Effector memory CD8-positive, alpha-beta T cell (primary cell): Measurements from ENCODE around the gene SOBP.
"Not testable (repeated sequence)": the region's sequence is repeated elsewhere in the genome, so short reads cannot be mapped to it uniquely, and the experiment has no call there.

Source experiments
- ATAC-seq: fragments of 150-1000 bp; cut with Tn5 transposase; replicated peaks from 2 replicates; pipeline ENCODE4 v1.10.0; 2021; ENCODE audit warnings: mild to moderate bottlenecking, moderate library complexity
- DNase-seq, 3 experiments: peaks; one replicate each; pipeline ENCODE4 v3.0.0; 2021
- H3K27ac Mint-ChIP-seq, 2 donors: one replicate each; pipeline ENCODE4 v1.8.0; 2022; ENCODE audit warnings: mild to moderate bottlenecking in 2 of 2, mixed read lengths in 2 of 2, moderate library complexity in 2 of 2
- H3K27me3 Mint-ChIP-seq, 2 donors: one replicate each; pipeline ENCODE4 v1.8.0; 2022; ENCODE audit warnings: mixed read lengths in 2 of 2
- H3K36me3 Mint-ChIP-seq: one replicate; pipeline ENCODE4 v1.8.0; 2022; ENCODE audit warnings: mild to moderate bottlenecking, moderate library complexity, mixed read lengths; ENCODE audit not compliant: insufficient read depth
- H3K4me1 Mint-ChIP-seq, 2 donors: one replicate each; pipeline ENCODE4 v1.8.0; 2022; ENCODE audit warnings: low read depth in 2 of 2, mixed read lengths in 2 of 2
- H3K4me3 Mint-ChIP-seq, 2 donors: one replicate each; pipeline ENCODE4 v1.8.0; 2022; ENCODE audit warnings: mild to moderate bottlenecking in 2 of 2, mixed read lengths in 2 of 2, moderate library complexity in 2 of 2
- H3K9me3 Mint-ChIP-seq, 2 donors: one replicate each; pipeline ENCODE4 v1.8.0; 2022; ENCODE audit warnings: mixed read lengths in 2 of 2

The SOBP gene

DNA sequence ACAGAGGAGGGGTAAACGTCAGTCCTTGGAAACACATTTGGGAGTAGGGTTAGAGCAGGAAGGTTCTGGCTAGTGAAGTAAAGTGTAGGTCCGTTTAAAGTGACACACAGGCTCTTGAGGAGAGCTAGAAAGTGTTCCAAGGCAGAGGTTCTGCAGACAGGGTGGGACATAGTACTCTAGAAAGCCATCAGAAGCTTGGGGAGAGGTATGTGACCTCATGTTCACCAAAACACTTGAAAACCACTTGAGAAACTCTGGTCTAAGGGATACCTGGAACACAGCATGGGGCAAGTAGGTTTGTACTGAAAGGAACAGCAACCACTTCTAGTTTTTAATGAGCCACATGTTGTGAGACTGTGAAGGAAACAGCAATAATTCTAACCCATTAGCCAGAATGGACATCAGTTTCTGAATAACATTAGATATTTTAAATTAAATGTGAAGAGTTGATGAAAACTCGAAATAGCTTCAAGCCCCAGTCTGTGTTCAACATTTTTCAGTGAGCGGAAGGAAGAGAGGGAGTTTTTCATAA is 49.0 kb downstream of the SOBP start:
- no peaks in the 10 kb centered on the region for H3K36me3 Mint-ChIP-seq
- no peaks in the 10 kb centered on the region for H3K9me3 Mint-ChIP-seq
- H3K27me3 Mint-ChIP-seq: peaks cover 27 to 42% of the 10 kb centered on the region in 2 donors
- no peak overlapping the region for H3K27ac Mint-ChIP-seq
- DNase-seq (no peak), ATAC-seq (no peak)
- no peaks in the 10 kb centered on the region for H3K4me1 Mint-ChIP-seq
- H3K4me3 Mint-ChIP-seq: no peak overlapping the region

DNA sequence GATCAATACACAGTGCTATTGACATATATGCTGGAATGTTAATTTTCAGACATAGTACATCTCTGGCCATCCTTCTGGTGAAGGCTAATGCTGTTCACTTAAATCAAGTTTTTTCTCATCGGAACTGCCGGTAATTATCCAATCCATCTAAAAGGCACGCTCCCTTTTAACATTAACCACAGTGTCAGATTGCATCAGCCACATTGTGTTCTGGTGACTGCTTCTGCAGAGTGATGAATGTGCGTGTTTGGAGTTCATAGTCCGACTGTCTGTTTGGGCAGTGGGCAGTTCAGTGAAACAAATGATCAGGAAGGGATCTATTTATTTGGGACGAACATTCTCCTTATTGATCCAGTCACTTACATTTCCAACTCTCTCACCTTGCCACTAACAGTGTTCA is 49.5 kb downstream of the SOBP start:
- Mint-ChIP-seq H3K27ac (no peak overlapping the region), H3K36me3 (no peaks in the 10 kb centered on the region), H3K9me3 (no peaks in the 10 kb centered on the region), H3K4me1 (no peaks in the 10 kb centered on the region), H3K27me3 (peaks cover 32 to 47% of the 10 kb centered on the region in 2 donors), H3K4me3 (no peak overlapping the region)
- DNase-seq (no peak), ATAC-seq (no peak)

DNA sequence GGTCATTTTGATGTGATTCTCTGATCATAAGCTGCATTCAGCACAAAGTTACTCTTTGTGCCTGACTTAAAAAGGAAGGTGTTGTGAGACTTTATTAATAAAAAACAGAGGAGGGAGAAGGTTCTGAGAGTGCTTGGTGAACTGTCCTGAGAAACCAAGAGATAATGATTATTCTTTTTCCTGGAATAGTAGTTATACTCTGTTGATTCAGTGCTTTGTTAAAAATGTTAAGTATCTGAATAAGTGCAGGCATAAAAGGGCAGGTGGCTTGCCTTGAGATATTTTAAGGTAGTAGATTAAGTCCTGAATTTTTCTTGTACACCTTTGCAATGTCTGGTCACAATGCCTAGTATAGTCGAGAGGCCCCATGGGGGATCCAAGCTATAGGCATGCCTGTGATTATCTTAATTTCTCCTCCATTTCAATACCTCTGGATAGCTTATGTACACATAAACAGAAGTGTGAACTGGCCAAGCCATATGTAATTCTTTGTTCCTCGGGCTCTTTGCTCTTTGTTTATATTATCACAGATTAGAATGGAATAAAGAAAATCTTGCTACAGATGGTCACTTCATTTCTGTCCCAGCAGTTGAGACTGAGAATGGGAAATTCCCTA is 50.0 kb downstream of the SOBP start:
- Mint-ChIP-seq H3K9me3 (no peaks in the 10 kb centered on the region), H3K27me3 (peaks cover 37 to 52% of the 10 kb centered on the region in 2 donors), H3K4me3 (no peak overlapping the region), H3K36me3 (no peaks in the 10 kb centered on the region), H3K4me1 (no peaks in the 10 kb centered on the region), H3K27ac (no peak overlapping the region)
- ATAC-seq (no peak), DNase-seq (no peak)

DNA sequence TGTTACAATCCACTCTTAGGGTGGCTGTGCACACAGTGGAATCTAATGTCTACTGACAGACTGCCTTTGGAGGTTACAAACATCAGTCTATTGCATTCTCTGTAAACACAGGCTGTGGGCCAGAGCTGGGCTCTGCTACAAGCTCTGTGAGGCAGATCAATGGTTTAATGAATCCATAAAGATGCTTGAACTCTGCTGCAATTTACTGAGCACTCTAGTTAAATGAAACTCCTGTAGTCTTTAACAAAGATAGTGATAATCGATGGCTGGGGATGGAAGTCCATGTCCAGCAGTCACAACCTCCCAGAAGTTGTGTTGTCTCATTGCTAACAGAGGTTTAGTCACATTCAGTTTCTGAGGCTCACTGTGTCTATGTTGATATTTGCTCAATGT is 50.5 kb downstream of the SOBP start:
- Mint-ChIP-seq H3K9me3 (no peaks in the 10 kb centered on the region), H3K4me3 (no peak overlapping the region), H3K27me3 (peaks cover 41 to 57% of the 10 kb centered on the region in 2 donors), H3K4me1 (no peaks in the 10 kb centered on the region), H3K27ac (no peak overlapping the region), H3K36me3 (no peaks in the 10 kb centered on the region)
- ATAC-seq: no peak
- no peak for DNase-seq

DNA sequence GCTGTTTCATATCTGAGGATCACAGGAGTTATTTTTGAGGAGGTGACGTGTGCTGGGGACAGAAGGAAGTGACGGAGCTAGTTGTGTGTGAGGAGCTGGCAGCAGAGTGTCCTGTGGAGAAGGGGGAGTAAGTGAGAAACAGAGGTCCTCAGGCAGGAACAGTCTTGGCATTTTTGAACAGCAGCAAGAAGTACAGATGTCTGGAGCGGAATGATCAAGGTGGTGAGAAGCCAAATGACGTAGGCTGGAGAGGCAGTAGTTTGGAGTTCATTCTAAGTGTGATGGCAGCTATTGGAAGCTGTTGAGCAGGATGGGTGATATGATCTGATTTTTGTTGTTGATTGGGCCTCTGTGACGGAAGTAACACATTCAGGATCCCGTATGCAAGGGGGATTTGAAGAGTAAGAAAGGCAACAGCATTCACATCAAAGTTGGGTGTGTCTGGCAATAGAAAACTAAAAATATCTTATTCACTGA is 52.3 kb downstream of the SOBP start:
- Mint-ChIP-seq H3K27ac (no peak overlapping the region), H3K4me1 (no peaks in the 10 kb centered on the region), H3K4me3 (no peak overlapping the region), H3K9me3 (no peaks in the 10 kb centered on the region), H3K27me3 (peaks cover 41 to 65% of the 10 kb centered on the region in 2 donors), H3K36me3 (no peaks in the 10 kb centered on the region)
- no peak for ATAC-seq
- no peak for DNase-seq

DNA sequence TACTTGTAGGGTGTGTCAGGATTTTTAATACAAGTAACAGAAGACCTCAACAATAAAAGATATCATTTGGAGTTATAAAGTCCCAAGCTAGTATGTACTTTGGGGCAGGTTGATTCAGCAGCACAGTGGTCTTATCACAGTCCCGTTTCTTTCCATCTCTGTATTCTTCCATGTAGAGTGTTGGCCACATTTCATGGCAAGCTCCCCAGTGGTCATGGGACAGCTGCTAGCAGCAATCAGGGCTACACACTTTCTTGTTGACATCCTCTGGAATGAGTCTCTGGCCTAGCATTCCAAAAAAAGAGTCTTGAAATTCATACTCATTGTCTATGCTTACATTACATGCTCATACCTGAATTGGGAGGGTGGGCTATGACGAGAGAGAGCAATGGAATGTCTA is 53.2 kb downstream of the SOBP start:
- peaks cover 41 to 65% of the 10 kb centered on the region in 2 donors for H3K27me3 Mint-ChIP-seq
- no peaks in the 10 kb centered on the region for H3K36me3 Mint-ChIP-seq
- no peak for DNase-seq
- H3K9me3 Mint-ChIP-seq: no peaks in the 10 kb centered on the region
- H3K27ac Mint-ChIP-seq: no peak overlapping the region
- no peak overlapping the region for H3K4me3 Mint-ChIP-seq
- H3K4me1 Mint-ChIP-seq: no peaks in the 10 kb centered on the region
- no peak for ATAC-seq

DNA sequence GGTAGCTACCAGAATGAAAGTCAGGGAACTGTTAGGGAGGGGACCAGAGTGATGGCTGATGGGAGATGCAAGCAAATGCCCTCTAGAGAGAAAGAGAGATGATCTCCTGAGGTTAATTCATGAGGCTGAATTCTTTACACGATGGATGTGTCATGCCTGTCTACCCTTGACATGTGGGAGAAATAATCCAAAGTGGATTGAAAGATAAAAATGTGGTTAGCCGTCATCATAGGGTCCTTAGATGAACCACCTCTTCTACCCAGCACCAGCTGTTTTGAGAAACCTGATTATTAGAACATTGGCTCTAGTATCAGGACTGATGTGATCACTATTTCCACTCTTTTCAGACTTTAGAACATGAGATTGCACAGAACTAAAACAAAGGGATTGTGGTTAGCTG is 53.6 kb downstream of the SOBP start:
- ATAC-seq (no peak), DNase-seq (no peak)
- Mint-ChIP-seq H3K4me3 (no peak overlapping the region), H3K27me3 (peaks cover 41 to 61% of the 10 kb centered on the region in 2 donors), H3K9me3 (no peaks in the 10 kb centered on the region), H3K4me1 (no peaks in the 10 kb centered on the region), H3K36me3 (no peaks in the 10 kb centered on the region), H3K27ac (no peak overlapping the region)

DNA sequence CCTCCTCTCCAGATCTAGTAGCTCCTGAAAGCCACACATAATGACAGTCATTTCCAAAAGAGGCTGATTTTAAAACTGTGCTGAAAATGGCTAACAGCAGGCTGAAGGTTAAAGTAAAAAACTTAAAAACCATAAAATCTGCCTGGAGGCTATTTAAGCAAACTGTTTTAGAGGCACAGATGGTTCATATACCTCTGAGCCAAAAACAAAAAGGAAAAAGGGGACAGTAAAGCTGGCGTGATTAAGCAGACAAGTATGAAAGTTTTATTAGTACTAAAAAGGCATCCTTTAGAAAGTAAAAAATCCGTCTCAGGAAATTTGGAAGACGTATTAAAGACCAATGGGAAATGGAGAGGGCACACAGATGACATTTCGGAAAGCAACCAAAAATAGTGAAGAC is 55.8 kb downstream of the SOBP start:
- Mint-ChIP-seq H3K4me1 (no peaks in the 10 kb centered on the region), H3K27me3 (peaks cover 41 to 54% of the 10 kb centered on the region in 2 donors), H3K27ac (no peak overlapping the region), H3K4me3 (no peak overlapping the region), H3K9me3 (no peaks in the 10 kb centered on the region), H3K36me3 (no peaks in the 10 kb centered on the region)
- DNase-seq (no peak), ATAC-seq (no peak)

DNA sequence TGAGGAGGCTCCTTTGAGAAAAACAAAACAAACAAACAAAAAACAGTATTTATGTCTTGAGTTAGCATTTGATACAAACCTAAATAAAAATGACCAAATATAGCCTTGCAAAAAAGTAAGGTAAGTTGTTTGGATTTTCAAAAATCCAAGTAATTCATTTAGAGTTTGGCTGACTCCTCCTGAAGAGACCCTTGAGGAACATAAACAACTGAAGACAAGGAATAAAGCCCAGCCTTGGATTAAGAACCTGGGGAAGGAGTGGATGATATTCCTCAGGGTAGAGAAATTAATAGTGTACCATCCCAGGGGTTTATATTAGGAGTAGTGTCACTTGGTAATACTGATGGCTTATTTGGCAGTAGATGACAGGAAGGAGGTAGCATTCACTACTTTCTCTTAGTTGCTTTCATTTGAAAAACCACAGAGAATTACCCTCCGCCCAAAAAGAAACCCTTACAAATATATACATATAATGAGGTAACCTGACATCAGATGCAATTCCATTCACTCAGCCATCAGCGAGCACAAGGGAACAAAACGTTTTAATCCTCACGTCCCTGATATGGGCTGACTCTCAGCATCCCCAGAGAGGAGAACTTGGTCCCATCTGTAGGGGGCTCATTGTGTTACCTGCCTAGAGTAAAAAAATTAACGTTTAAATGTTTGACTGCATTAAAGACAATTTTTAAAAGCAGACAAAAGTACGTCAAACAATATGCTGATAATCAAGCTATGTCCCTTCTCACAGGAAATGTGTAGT is 57.0 kb downstream of the SOBP start:
- H3K4me1 Mint-ChIP-seq: no peaks in the 10 kb centered on the region
- no peaks in the 10 kb centered on the region for H3K36me3 Mint-ChIP-seq
- DNase-seq: no peak
- no peak overlapping the region for H3K27ac Mint-ChIP-seq
- H3K27me3 Mint-ChIP-seq: peaks cover 38 to 51% of the 10 kb centered on the region in 2 donors
- H3K9me3 Mint-ChIP-seq: no peaks in the 10 kb centered on the region
- ATAC-seq: no peak
- H3K4me3 Mint-ChIP-seq: no peak overlapping the region

DNA sequence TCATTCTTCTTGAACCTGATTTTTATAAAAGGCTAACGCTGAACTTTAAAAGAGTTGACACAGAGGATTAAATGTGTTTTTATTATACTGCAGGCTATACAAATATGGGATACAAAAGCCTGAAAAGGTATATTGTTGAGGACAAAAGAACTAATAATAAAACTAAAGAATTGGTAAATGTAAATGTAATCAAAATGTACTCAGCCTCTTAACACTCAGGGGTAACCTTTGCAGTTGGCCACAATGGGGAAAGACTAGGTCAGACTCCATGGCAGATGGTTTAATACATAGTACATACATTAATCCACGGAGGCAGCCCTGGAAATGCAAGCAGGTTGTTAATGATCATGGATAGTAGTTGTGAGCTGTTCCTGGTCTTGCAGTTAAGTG is 57.5 kb downstream of the SOBP start:
- no peak overlapping the region for H3K4me3 Mint-ChIP-seq
- DNase-seq (no peak), ATAC-seq (no peak)
- no peaks in the 10 kb centered on the region for H3K9me3 Mint-ChIP-seq
- no peak overlapping the region for H3K27ac Mint-ChIP-seq
- no peaks in the 10 kb centered on the region for H3K4me1 Mint-ChIP-seq
- H3K27me3 Mint-ChIP-seq: peaks cover 32 to 45% of the 10 kb centered on the region in 2 donors
- H3K36me3 Mint-ChIP-seq: no peaks in the 10 kb centered on the region

DNA sequence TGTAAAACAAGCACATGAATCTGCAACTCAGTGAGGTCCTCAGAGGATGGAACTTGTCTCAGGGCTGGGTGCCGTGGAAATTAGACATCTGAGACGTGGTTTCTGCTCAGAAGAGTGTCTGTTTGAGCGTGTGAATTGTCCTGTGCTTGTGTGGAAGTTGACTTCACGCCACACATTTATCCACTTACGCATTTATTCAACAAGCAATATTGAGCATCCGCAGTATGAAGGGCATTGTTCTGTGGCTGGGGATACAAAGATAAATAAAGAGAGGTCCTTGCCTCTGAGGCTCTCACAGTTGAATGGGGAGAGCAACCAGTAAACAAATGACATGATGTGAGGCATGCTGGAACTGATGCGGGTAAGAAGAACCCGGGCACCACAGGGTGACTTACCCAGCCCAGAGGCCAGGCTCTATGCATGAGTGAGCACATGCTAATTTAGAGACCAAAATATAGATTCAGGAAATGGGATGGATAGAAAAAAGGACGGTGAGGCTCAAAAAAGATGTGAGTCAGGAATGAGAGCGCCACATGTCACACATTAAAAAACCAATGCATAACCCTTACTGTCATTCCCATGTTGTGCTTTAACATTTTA is 60.4 kb downstream of the SOBP start:
- no peak for DNase-seq
- Mint-ChIP-seq H3K36me3 (no peaks in the 10 kb centered on the region), H3K27ac (no peak overlapping the region), H3K4me3 (no peak overlapping the region), H3K9me3 (no peaks in the 10 kb centered on the region), H3K4me1 (no peaks in the 10 kb centered on the region), H3K27me3 (peaks cover 7 to 20% of the 10 kb centered on the region in 2 donors)
- no peak for ATAC-seq

DNA sequence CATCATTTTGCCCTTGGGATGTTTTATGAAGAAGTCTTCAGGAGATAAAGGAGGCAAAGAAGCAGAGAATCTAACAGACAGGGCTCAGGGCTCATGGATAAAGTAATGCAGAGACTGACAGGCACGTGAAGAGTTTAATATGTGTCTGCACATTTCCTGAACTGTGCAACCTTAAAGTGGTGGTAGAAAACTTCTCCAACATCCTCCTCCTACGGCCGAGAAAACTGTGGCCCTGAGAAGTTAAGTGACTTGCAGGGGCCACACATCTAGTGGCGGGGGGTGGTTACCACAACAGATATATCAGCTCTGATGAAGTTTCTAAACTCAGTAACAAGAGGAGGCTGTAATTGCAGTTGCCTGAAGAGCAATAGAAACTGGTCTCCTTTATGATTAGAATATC is 61.0 kb downstream of the SOBP start:
- no peak overlapping the region for H3K4me3 Mint-ChIP-seq
- ATAC-seq: no peak
- no peaks in the 10 kb centered on the region for H3K36me3 Mint-ChIP-seq

DNA sequence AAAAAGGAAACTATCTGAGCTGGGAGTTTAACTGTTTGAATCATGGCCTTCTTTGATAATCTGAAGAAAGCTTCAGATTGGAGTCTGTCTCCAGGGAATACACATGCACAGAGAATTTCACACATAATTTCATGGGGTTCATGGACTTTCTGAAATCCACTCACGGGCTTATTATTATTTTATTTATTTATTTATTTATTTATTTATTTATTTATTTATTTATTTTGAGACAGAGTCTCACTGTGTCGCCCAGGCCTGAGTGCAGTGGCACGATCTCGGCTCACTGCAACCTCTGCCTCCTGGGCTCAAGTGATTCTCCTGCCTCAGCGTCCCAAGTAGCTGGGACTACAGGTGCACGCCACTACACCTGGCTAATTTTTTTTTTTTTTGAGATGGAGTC is 63.2 kb downstream of the SOBP start:
- DNase-seq, ATAC-seq, H3K4me1 Mint-ChIP-seq, H3K9me3 Mint-ChIP-seq, H3K36me3 Mint-ChIP-seq, H3K4me3 Mint-ChIP-seq, H3K27ac Mint-ChIP-seq: not testable (repeated sequence)
- peaks cover 6 to 16% of the 10 kb centered on the region in 2 donors for H3K27me3 Mint-ChIP-seq

More for the DNA sequence above, 61.0 kb downstream of the SOBP start:
- Mint-ChIP-seq H3K4me1 (no peaks in the 10 kb centered on the region), H3K27ac (no peak overlapping the region), H3K9me3 (no peaks in the 10 kb centered on the region), H3K27me3 (peaks cover 6 to 20% of the 10 kb centered on the region in 2 donors)
- no peak for DNase-seq

DNA sequence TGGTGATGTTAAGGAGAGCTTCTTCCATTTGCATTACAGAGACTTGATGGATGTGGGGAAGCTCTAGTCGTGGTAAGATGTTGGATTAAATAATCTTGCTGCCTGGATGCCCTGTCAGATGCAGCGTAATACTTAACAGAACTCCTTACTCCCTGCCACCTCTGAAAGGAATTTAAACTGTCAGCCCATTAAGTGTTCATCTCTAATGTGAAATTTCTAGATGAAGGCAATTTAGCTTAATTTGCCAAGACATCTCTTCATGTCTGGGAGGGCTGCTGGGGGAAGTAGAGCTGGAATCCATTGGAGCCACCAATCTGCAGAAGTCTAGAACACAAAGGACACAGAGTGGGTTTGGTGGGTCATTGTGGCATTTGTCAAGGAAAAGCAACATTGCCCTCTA is 64.4 kb downstream of the SOBP start:
- ATAC-seq: no peak
- no peak for DNase-seq
- no peak overlapping the region for H3K27ac Mint-ChIP-seq

More for the DNA sequence above, 64.4 kb downstream of the SOBP start:
- no peak overlapping the region for H3K4me3 Mint-ChIP-seq
- H3K4me1 Mint-ChIP-seq: no peaks in the 10 kb centered on the region
- peaks cover 6 to 18% of the 10 kb centered on the region in 2 donors for H3K27me3 Mint-ChIP-seq
- H3K36me3 Mint-ChIP-seq: no peaks in the 10 kb centered on the region
- H3K9me3 Mint-ChIP-seq: no peaks in the 10 kb centered on the region
